Progenitor cell of endocrine pancreas (in vitro differentiated cells): Measurements from ENCODE around the gene ALDH1A3. TPM values are rescaled to one million over a fixed set of nuclear protein-coding genes. Genes with fewer than 3 reads are reported as not detected.

Experiments
- DNase-seq: peaks from one replicate; pipeline ENCODE4 v3.0.0; 2021; ENCODE audit warnings: low spot score; ENCODE audit not compliant: unreplicated experiment
- H3K27ac Mint-ChIP-seq: 2 replicates; pipeline ENCODE4 v1.8.0; 2021; ENCODE audit warnings: mild to moderate bottlenecking, moderate library complexity, mixed read lengths
- H3K27me3 Mint-ChIP-seq: 2 replicates; pipeline ENCODE4 v1.8.0; 2021; ENCODE audit warnings: mixed read lengths
- H3K36me3 Mint-ChIP-seq: 2 replicates; pipeline ENCODE4 v1.8.0; 2022; ENCODE audit warnings: mixed read lengths; ENCODE audit not compliant: insufficient read depth
- H3K4me1 Mint-ChIP-seq: 2 replicates; pipeline ENCODE4 v1.8.0; 2021; ENCODE audit warnings: low read depth, mixed read lengths
- H3K4me3 Mint-ChIP-seq: 2 replicates; pipeline ENCODE4 v1.8.0; 2021; ENCODE audit warnings: low read depth, mild to moderate bottlenecking, moderate library complexity, mixed read lengths
- H3K9me3 Mint-ChIP-seq: 2 replicates; pipeline ENCODE4 v1.8.0; 2021; ENCODE audit warnings: low read depth, mixed read lengths
- total RNA-seq: library from RNA; stranded (reverse); gene quantifications from 2 replicates; pipeline ENCODE4 v1.2.1, GENCODE V29; 2021
- TF ChIP-seq, protein P1 (sequence below): fragments of 200-600 bp; sonication (generic); IDR thresholded peaks from one replicate; pipeline ENCODE4 v1.5.0; 2021; ENCODE audit warnings: antibody characterized with exemption, mild to moderate bottlenecking; ENCODE audit not compliant: unreplicated experiment

The ALDH1A3 gene
- total RNA-seq, 1 donor from 2014 or later: 0.41 TPM

DNA sequence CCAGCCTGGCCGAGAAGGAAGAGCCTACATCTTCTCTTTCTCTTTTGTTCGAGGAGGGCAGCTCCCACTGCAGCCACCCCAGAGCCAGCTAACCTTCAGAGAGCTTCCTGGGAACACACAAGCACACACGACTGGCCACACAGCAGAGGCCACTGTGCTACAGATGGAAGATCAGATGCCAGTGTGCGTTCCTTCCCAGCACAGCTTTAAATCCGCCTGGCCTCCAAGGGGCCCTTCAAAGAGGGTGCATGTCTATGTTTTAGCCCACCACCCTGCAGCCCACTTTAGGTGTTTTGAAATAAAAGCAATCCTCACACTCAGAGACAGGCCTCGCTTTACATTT lies 12.4 kb downstream of the ALDH1A3 start:
- no peaks in the 10 kb centered on the region for H3K36me3 Mint-ChIP-seq
- DNase-seq: no peak
- H3K27me3 Mint-ChIP-seq: peaks cover 43% of the 10 kb centered on the region
- H3K4me3 Mint-ChIP-seq: no peak overlapping the region
- H3K27ac Mint-ChIP-seq: no peak overlapping the region
- H3K4me1 Mint-ChIP-seq: no peaks in the 10 kb centered on the region
- H3K9me3 Mint-ChIP-seq: no peaks in the 10 kb centered on the region
- TF ChIP-seq, protein P1, sequence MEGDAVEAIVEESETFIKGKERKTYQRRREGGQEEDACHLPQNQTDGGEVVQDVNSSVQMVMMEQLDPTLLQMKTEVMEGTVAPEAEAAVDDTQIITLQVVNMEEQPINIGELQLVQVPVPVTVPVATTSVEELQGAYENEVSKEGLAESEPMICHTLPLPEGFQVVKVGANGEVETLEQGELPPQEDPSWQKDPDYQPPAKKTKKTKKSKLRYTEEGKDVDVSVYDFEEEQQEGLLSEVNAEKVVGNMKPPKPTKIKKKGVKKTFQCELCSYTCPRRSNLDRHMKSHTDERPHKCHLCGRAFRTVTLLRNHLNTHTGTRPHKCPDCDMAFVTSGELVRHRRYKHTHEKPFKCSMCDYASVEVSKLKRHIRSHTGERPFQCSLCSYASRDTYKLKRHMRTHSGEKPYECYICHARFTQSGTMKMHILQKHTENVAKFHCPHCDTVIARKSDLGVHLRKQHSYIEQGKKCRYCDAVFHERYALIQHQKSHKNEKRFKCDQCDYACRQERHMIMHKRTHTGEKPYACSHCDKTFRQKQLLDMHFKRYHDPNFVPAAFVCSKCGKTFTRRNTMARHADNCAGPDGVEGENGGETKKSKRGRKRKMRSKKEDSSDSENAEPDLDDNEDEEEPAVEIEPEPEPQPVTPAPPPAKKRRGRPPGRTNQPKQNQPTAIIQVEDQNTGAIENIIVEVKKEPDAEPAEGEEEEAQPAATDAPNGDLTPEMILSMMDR: no peak

DNA sequence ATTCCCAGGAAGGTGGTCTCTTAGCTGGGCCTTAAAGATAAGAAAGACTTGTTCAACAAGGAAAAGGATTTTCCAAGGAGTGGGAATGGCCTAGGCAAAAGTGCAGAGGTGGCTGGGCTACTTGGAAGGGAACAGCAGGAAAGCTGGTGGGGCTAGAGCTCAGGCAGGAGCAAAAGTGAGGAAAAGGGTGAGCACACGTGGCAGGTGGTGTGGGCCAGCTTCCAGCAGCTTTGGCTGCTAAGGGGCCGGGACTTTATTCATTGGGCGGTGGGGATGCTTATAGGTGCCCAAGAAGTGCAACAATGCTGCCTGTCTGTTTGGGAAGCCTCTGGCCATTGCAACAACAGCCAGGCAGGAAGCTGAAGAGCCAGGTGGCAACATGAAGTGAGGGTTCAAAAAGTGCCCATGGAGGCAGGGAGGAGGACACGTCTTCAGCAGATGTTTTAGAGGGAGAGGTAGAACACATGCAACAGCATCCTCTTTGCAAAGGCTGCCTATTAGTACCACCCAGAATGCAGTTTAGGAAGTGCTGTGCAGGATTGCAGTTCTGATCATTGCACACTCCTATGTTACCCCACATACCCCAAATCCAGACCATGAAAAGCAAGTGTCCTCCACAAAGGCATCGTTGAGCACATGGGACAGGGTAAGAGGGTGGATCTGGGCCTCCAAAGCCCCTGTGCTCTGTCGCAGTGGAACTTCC lies 13.8 kb downstream of the ALDH1A3 start:
- TF ChIP-seq, protein P1: no peak
- peaks cover 42% of the 10 kb centered on the region for H3K27me3 Mint-ChIP-seq
- H3K9me3 Mint-ChIP-seq: no peaks in the 10 kb centered on the region
- H3K36me3 Mint-ChIP-seq: no peaks in the 10 kb centered on the region
- no peak for DNase-seq
- no peak overlapping the region for H3K4me3 Mint-ChIP-seq
- H3K4me1 Mint-ChIP-seq: no peaks in the 10 kb centered on the region
- H3K27ac Mint-ChIP-seq: no peak overlapping the region

DNA sequence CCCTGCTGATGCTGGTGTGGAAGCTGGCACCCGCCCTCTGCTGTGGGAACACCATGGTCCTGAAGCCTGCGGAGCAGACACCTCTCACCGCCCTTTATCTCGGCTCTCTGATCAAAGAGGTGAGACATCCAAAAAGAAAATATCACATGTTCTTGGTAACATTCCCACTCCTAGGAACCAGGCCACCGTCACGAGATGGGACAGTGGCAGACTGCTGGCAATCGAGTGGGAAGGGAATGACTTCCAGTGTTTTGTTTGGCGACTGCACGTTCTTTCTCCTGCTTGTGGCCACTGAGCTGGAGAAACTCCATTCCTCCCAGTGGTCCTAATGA lies 14.3 kb downstream of the ALDH1A3 start:
- Mint-ChIP-seq H3K27me3 (peaks cover 42% of the 10 kb centered on the region), H3K36me3 (no peaks in the 10 kb centered on the region), H3K27ac (no peak overlapping the region), H3K4me1 (no peaks in the 10 kb centered on the region), H3K9me3 (no peaks in the 10 kb centered on the region), H3K4me3 (no peak overlapping the region)
- no peak for DNase-seq
- TF ChIP-seq, protein P1: no peak

DNA sequence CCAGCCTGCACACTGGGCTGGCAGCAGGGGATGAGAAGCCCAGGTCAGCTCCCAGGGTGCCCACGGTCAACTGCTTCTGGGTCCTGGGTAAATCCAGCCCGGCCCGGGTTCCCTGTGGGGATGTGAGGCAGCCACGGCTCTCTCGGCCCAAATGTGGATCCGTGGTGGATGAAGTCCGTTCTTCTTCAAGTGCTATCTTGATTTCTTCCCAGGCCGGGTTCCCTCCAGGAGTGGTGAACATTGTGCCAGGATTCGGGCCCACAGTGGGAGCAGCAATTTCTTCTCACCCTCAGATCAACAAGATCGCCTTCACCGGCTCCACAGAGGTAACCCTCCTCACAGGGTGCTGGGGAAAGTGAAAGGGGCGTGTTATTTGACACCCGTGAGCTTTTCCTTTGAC lies 16.1 kb downstream of the ALDH1A3 start:
- H3K4me1 Mint-ChIP-seq: no peaks in the 10 kb centered on the region
- DNase-seq: no peak
- H3K36me3 Mint-ChIP-seq: no peaks in the 10 kb centered on the region
- H3K9me3 Mint-ChIP-seq: no peaks in the 10 kb centered on the region
- no peak overlapping the region for H3K4me3 Mint-ChIP-seq
- peaks cover 33% of the 10 kb centered on the region for H3K27me3 Mint-ChIP-seq
- TF ChIP-seq, protein P1: no peak
- no peak overlapping the region for H3K27ac Mint-ChIP-seq

DNA sequence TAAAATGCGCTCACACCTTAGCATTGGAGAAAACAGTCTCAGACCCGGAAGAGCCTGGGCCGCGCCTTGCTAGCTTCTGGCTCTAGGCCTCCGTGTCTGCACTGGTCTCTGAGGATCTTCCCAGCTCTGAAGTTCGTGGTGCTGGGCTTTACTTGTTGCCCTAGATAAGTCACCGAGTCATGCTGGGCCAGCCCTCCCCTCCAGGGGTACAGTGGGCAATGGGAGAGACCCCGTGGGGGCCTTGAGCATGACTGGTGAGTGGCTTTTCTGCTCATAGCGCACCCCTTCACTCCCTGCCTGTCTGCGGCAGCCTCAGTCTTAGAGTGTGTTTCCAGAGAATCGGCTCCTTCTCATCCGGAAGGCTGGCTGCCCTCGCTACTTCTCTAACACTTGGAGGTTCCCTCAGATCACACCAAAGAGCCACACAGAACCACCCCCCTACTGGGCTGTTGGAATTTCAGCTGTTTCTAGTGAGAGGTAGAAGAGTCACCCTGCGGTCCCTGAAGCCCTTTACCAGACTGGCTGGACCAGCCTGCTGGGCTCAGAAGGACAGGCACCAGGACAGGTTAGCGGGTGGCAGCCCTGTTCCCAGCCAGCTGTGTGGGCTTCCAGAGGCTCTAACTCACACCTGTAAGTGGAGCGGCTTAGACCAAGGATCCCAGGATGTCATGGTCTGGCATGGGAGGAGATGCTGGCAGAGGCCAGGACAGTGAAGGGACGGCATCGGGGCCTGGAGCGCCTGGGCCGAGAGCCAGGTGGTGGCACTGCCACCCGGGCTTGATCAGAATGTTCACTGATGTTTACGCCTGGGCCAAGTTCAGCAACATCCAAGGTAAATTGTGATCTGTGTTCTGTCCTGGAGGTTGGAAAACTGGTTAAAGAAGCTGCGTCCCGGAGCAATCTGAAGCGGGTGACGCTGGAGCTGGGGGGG lies 17.9 kb downstream of the ALDH1A3 start:
- H3K27me3 Mint-ChIP-seq: peaks cover 34% of the 10 kb centered on the region
- no peak overlapping the region for H3K4me3 Mint-ChIP-seq
- no peaks in the 10 kb centered on the region for H3K4me1 Mint-ChIP-seq
- H3K36me3 Mint-ChIP-seq: no peaks in the 10 kb centered on the region
- H3K27ac Mint-ChIP-seq: no peak overlapping the region
- TF ChIP-seq, protein P1: no peak
- no peaks in the 10 kb centered on the region for H3K9me3 Mint-ChIP-seq
- no peak for DNase-seq
